Measurements from ENCODE around the gene MNT. TPM values are rescaled to one million over a fixed set of nuclear protein-coding genes. Genes with fewer than 3 reads are reported as not detected.

Gene MNT
- total and polyA plus RNA-seq, 10 donors = 2.8 to 38.5 (median 27.9) TPM

- Histone ChIP-seq H3K9me3 (no peaks in the 10 kb centered on the region), H3K4me3 (no peak overlapping the region), H3K27ac (no peak overlapping the region), H3K4me1 (peaks cover 0 to 17% (median 0%) of the 10 kb centered on the region in 6 donors), H3K36me3 (peaks cover 0 to 90% (median 47%) of the 10 kb centered on the region in 6 donors), H3K27me3 (replicated peaks in 1 of 7) (no peaks in the 10 kb centered on the region)
- DNase-seq = no peak
- intact Hi-C loops (cut with DNase I; ENCODE audit: low total_unique reads) = no loop called here
- 96 to 98% (median 97%) methylated on average over 19 to 26 of the region's 26 CpGs for WGBS, 5 donors
- TF ChIP-seq POLR2AphosphoS5 (IDR thresholded peaks at IDR 0.05) (no peak), POLR2A (IDR thresholded peaks at IDR 0.05) (no peak), CTCF (IDR thresholded peaks at IDR 0.05 in 8 of 11, conservative IDR thresholded peaks at IDR 0.05 in 3 of 11) (no peak)
Observed at GRCh38 chr17:2372180-2372579, 28.7 kb downstream of the MNT start.

DNA sequence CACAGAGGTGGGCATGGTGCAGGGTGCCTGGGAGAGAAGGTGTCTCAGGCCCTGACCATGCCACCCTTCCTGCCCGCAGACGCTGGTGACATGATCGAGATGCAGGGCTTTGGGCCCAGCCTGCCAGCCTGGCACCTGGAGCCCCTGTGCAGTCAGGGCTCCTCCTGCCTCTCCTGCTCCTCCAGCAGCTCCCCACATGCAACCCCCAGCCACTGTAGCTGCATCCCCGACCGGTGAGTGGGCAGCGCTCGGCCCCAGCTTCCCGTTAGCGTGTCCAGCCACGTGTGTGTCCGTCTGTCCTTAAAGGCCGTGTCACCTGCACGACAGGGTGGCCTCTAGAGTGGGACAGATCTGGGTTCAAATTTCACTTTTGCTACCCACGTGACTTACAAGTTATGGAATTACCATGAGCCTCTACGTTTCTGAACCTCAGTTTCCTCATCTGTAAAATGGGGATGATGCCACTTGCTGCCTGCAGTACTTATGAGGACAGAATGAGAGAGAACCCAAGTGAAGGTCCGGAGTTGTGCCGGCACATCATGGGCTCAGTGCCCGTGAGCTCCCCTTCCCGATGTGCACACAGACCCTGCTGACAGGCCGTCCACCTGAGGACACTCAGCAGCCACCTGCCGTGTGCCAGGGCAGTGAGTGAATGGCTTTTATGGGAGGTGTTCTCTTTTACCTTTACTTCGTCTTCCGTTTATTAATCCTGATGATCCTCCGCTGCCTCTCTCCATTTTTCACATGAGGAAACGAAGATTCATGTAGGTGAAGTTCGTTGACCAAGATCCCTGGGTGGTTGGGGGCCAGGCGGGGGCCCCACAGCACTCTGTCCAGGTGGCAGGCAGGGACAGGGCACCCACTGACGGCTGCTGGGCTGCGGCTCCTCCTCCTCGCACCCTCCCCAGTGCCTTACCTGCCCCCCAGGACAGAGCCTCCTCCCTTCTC is 29.4 kb downstream of the MNT start:
- Histone ChIP-seq H3K4me1 (peaks cover 0 to 17% (median 0%) of the 10 kb centered on the region in 6 donors), H3K27me3 (replicated peaks in 1 of 7) (no peaks in the 10 kb centered on the region), H3K4me3 (no peak overlapping the region), H3K36me3 (peaks cover 0 to 90% (median 47%) of the 10 kb centered on the region in 6 donors), H3K27ac (no peak overlapping the region), H3K9me3 (no peaks in the 10 kb centered on the region)
- DNase-seq = no peak
- 91 to 98% (median 94%) methylated on average over 27 to 30 of the region's 30 CpGs for WGBS, 5 donors
- intact Hi-C loops (cut with DNase I; ENCODE audit: low total_unique reads) = no loop called here
- TF ChIP-seq POLR2A (IDR thresholded peaks at IDR 0.05) (no peak), POLR2AphosphoS5 (IDR thresholded peaks at IDR 0.05) (peak in 1 of 3 donors; percentile 47), CTCF (IDR thresholded peaks at IDR 0.05 in 8 of 11, conservative IDR thresholded peaks at IDR 0.05 in 3 of 11) (no peak)

GRCh38 chr17:2370211-2370589 is 30.7 kb downstream of the MNT start:
- H3K27me3 ChIP-seq (replicated peaks in 1 of 7) = no peaks in the 10 kb centered on the region
- no peak overlapping the region for H3K4me3 ChIP-seq
- H3K36me3 ChIP-seq = peaks cover 0 to 90% (median 42%) of the 10 kb centered on the region in 6 donors
- peaks cover 0 to 17% (median 0%) of the 10 kb centered on the region in 6 donors for H3K4me1 ChIP-seq
- intact Hi-C loops (cut with DNase I; ENCODE audit: low total_unique reads) = no loop called here
- WGBS, 5 donors = 85 to 91% (median 89%) methylated on average over 7 to 11 of the region's 11 CpGs
- no peaks in the 10 kb centered on the region for H3K9me3 ChIP-seq
- DNase-seq = no peak
- no peak for TF ChIP-seq POLR2AphosphoS5 (IDR thresholded peaks at IDR 0.05)
- H3K27ac ChIP-seq = no peak overlapping the region

GRCh38 chr17:2369551-2370210 is 31.2 kb downstream of the MNT start:
- Histone ChIP-seq H3K27me3 (replicated peaks in 1 of 7) (no peaks in the 10 kb centered on the region), H3K9me3 (no peaks in the 10 kb centered on the region), H3K36me3 (peaks cover 0 to 90% (median 43%) of the 10 kb centered on the region in 6 donors), H3K27ac (no peak overlapping the region), H3K4me1 (peaks cover 0 to 17% (median 0%) of the 10 kb centered on the region in 6 donors), H3K4me3 (no peak overlapping the region)
- DNase-seq = no peak
- no peak for TF ChIP-seq CTCF (IDR thresholded peaks at IDR 0.05 in 8 of 11, conservative IDR thresholded peaks at IDR 0.05 in 3 of 11)
- TF ChIP-seq POLR2AphosphoS5 (IDR thresholded peaks at IDR 0.05) = no peak
- intact Hi-C loops (cut with DNase I; ENCODE audit: low total_unique reads) = loop anchor here (10.0 kb wide), 1 partner anchor 45 kb away; no protein-coding TSS in a partner anchor
- 62 to 82% (median 74%) methylated on average over 18 to 20 of the region's 20 CpGs for WGBS, 5 donors

Data from spleen (tissue), 11 donors.